ENCODE measurements around the gene GARIN3. TPM values are rescaled to one million over a fixed set of nuclear protein-coding genes. Genes with fewer than 3 reads are reported as not detected.
"Not testable (repeated sequence)": the region's sequence is repeated elsewhere in the genome, so short reads cannot be mapped to it uniquely, and the experiment has no call there.

GARIN3 gene
- total RNA-seq, 2 donors from 2014 or later: not detected

- Histone ChIP-seq H3K9me3 (no peaks in the 10 kb centered on the region), H3K27me3 (replicated peaks; ENCODE audit: insufficient read depth) (no peaks in the 10 kb centered on the region), H3K4me3 (no peak overlapping the region), H3K36me3 (no peaks in the 10 kb centered on the region), H3K4me1 (ENCODE audit: control insufficient read depth in 1 of 2, low read depth in 2 of 2) (no peaks in the 10 kb centered on the region), H3K27ac (no peak overlapping the region)
- TF ChIP-seq CTCF (IDR thresholded peaks at IDR 0.05): no peak
- ATAC-seq (ENCODE audit: insufficient number of reproducible peaks, low FRiP score, low read depth): no peak
- no peak for DNase-seq (ENCODE audit: low spot score)
Observed at GRCh38 chr5:157213527-157214243, 47.6 kb upstream of the GARIN3 start.

- Histone ChIP-seq H3K27me3 (replicated peaks; ENCODE audit: insufficient read depth) (no peaks in the 10 kb centered on the region), H3K36me3 (no peaks in the 10 kb centered on the region), H3K4me3 (no peak overlapping the region), H3K9me3 (no peaks in the 10 kb centered on the region), H3K4me1 (ENCODE audit: control insufficient read depth in 1 of 2, low read depth in 2 of 2) (no peaks in the 10 kb centered on the region), H3K27ac (no peak overlapping the region)
- no peak for ATAC-seq (ENCODE audit: insufficient number of reproducible peaks, low FRiP score, low read depth)
- no peak for DNase-seq (ENCODE audit: low spot score)
- TF ChIP-seq CTCF (IDR thresholded peaks at IDR 0.05): no peak
Observed at GRCh38 chr5:157212307-157212706, 46.2 kb upstream of the GARIN3 start.

- not testable (repeated sequence) for ATAC-seq (ENCODE audit: insufficient number of reproducible peaks, low FRiP score, low read depth); H3K4me1 ChIP-seq (ENCODE audit: control insufficient read depth in 1 of 2, low read depth in 2 of 2); DNase-seq (ENCODE audit: low spot score); H3K27ac ChIP-seq; H3K36me3 ChIP-seq; H3K4me3 ChIP-seq; H3K9me3 ChIP-seq; H3K27me3 ChIP-seq (replicated peaks; ENCODE audit: insufficient read depth)
Observed at GRCh38 chr5:157210652-157211051, 44.6 kb upstream of the GARIN3 start.

GRCh38 chr5:157205708-157206107 is 39.6 kb upstream of the GARIN3 start:
- Histone ChIP-seq H3K4me1 (ENCODE audit: control insufficient read depth in 1 of 2, low read depth in 2 of 2) (no peaks in the 10 kb centered on the region), H3K27ac (no peak overlapping the region), H3K27me3 (replicated peaks; ENCODE audit: insufficient read depth) (no peaks in the 10 kb centered on the region), H3K4me3 (no peak overlapping the region), H3K36me3 (no peaks in the 10 kb centered on the region), H3K9me3 (no peaks in the 10 kb centered on the region)
- DNase-seq (ENCODE audit: low spot score): no peak
- no peak for TF ChIP-seq CTCF (IDR thresholded peaks at IDR 0.05)
- no peak for ATAC-seq (ENCODE audit: insufficient number of reproducible peaks, low FRiP score, low read depth)

GRCh38 chr5:157204765-157205164 is 38.7 kb upstream of the GARIN3 start:
- Histone ChIP-seq H3K27me3 (replicated peaks; ENCODE audit: insufficient read depth) (no peaks in the 10 kb centered on the region), H3K4me3 (no peak overlapping the region), H3K27ac (no peak overlapping the region), H3K36me3 (no peaks in the 10 kb centered on the region), H3K4me1 (ENCODE audit: control insufficient read depth in 1 of 2, low read depth in 2 of 2) (no peaks in the 10 kb centered on the region), H3K9me3 (no peaks in the 10 kb centered on the region)
- TF ChIP-seq CTCF (IDR thresholded peaks at IDR 0.05): no peak
- ATAC-seq (ENCODE audit: insufficient number of reproducible peaks, low FRiP score, low read depth) (no peak), DNase-seq (ENCODE audit: low spot score) (no peak)

- DNase-seq (ENCODE audit: low spot score): no peak
- TF ChIP-seq CTCF (IDR thresholded peaks at IDR 0.05): no peak
Observed at GRCh38 chr5:157203417-157203816, 37.4 kb upstream of the GARIN3 start.

More at GRCh38 chr5:157203417-157203816, 37.4 kb upstream of the GARIN3 start:
- no peaks in the 10 kb centered on the region for H3K27me3 ChIP-seq (replicated peaks; ENCODE audit: insufficient read depth)
- no peak for ATAC-seq (ENCODE audit: insufficient number of reproducible peaks, low FRiP score, low read depth)
- H3K9me3 ChIP-seq: no peaks in the 10 kb centered on the region
- H3K36me3 ChIP-seq: no peaks in the 10 kb centered on the region
- H3K27ac ChIP-seq: no peak overlapping the region
- no peaks in the 10 kb centered on the region for H3K4me1 ChIP-seq (ENCODE audit: control insufficient read depth in 1 of 2, low read depth in 2 of 2)
- H3K4me3 ChIP-seq: no peak overlapping the region

Measured in thoracic aorta (tissue), 2 donors.